DND-41 (cell line): ENCODE results near the gene CCDC136.

ENCODE experiments used
- EZH2 ChIP-seq: IDR thresholded peaks from 3 replicates; pipeline ENCODE4 v1.6.1; 2012; ENCODE audit warnings: borderline replicate concordance, low read depth, mild to moderate bottlenecking, moderate library complexity, low read length, inconsistent platforms; ENCODE audit not compliant: severe bottlenecking
- TF ChIP-seq, protein P1 (sequence below): IDR thresholded peaks from 2 replicates; pipeline ENCODE4 v1.5.1; 2012; ENCODE audit warnings: borderline replicate concordance, low read length, moderate library complexity, mild to moderate bottlenecking; ENCODE audit not compliant: poor library complexity, severe bottlenecking; ENCODE audit errors: extremely low read depth

DNA sequence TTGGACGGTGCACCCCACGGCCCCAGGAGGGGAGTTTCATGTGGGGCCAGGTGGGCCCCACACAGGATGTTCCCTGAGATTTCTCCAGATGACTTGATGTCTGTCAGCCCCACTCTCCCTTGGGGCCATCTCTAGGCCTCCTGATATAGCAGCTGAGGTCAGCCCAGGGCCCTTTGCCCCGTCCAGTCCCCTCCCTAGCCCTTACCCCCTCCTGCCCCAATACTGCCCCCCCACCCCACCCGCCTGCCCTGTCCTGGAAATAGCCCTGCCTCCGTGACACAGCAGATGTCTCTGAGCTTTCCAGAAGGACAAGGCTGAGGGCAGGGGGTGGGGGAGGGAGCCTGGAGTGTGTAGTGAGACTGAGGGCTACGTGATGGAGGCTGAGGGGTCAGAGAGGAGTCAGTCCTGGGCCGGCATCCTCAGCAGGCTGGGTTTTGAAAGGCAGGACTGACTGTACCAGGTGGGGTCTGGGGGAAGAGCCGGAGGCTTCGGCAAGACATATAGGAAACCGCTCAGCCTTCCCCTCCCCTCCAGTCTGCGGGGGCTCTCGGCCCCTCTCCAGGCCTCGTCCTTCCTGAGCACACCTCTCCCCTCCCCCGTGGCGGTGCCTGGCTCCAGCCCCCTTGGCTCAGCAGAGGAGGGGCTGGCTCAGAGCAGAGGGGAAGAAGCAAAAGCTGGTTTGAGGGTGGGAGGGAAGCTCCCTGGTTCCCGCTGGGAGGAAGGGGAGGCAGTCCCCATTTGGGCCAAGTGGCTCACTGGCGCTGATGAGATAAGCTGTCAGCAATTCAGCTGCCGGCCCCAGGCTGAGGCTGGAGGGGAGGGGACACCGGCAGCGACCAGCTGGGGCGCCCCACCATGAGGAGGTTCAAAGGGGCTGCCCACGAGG is 40.5 kb downstream of the CCDC136 start:
- TF ChIP-seq EZH2: no peak
- TF ChIP-seq, protein P1, sequence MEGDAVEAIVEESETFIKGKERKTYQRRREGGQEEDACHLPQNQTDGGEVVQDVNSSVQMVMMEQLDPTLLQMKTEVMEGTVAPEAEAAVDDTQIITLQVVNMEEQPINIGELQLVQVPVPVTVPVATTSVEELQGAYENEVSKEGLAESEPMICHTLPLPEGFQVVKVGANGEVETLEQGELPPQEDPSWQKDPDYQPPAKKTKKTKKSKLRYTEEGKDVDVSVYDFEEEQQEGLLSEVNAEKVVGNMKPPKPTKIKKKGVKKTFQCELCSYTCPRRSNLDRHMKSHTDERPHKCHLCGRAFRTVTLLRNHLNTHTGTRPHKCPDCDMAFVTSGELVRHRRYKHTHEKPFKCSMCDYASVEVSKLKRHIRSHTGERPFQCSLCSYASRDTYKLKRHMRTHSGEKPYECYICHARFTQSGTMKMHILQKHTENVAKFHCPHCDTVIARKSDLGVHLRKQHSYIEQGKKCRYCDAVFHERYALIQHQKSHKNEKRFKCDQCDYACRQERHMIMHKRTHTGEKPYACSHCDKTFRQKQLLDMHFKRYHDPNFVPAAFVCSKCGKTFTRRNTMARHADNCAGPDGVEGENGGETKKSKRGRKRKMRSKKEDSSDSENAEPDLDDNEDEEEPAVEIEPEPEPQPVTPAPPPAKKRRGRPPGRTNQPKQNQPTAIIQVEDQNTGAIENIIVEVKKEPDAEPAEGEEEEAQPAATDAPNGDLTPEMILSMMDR: no peak
